Activated naive CD8-positive, alpha-beta T cell (primary cell): ENCODE results near the gene GAB3.

ENCODE experiments used
- H3K27ac Mint-ChIP-seq: one replicate; pipeline ENCODE4 v1.8.0; 2021; ENCODE audit warnings: mixed read lengths
- H3K27me3 Mint-ChIP-seq: one replicate; pipeline ENCODE4 v1.8.0; 2021; ENCODE audit warnings: mixed read lengths
- H3K36me3 Mint-ChIP-seq: one replicate; pipeline ENCODE4 v1.8.0; 2021; ENCODE audit warnings: mixed read lengths
- H3K4me1 Mint-ChIP-seq: one replicate; pipeline ENCODE4 v1.8.0; 2021; ENCODE audit warnings: low read depth, mixed read lengths
- H3K4me3 Mint-ChIP-seq: one replicate; pipeline ENCODE4 v1.8.0; 2021; ENCODE audit warnings: mild to moderate bottlenecking, mixed read lengths
- H3K9me3 Mint-ChIP-seq: one replicate; pipeline ENCODE4 v1.8.0; 2021; ENCODE audit warnings: low read depth, mixed read lengths

GAB3 gene

DNA sequence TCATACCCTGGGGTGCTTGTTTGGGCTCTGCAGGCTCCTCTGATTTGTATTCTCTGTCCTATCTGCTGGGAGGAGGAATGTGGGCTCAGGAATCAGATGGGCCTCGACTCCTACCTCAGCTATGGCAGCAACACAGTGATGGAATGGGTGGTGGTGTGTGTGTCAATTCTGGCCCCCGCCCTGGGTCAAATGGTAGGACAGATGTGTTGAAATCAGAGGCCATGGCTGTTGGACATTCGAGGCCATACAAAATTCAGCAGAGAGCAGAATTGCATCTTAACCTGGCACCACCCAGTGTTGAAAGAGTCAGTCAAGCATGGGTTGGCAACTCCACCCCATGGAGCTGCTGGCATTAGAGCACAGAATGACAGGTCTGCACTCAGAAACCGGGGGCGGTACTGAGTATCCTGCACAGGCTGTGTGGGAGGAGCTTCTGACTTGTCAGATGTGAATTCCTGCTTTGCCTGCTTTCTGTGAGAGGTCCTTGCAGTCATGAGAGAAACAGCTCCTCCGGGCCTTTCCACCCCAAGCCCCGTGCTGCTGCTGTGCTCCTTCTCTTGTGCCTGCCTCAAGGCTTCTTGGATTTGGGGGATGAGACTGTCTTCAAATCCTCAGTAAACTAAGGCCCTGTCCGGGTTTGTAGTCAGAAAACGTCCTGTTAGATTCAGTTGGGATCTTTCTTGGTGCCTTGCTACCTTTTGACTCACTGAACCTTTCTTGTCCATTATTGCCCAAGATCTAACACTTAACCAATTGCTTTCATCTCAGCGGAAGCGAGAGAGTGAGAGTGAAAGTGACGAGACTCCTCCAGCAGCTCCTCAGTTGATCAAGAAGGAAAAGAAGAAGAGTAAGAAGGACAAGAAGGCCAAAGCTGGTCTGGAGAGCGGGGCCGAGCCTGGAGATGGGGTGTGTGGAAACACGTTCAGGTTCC is 24.8 kb upstream of the GAB3 start:
- no peak overlapping the region for H3K4me3 Mint-ChIP-seq
- H3K4me1 Mint-ChIP-seq, result peaks cover 22% of the 10 kb centered on the region
- no peaks in the 10 kb centered on the region for H3K9me3 Mint-ChIP-seq
- peak overlapping the region; percentile 38 for H3K27ac Mint-ChIP-seq
- peaks cover 2% of the 10 kb centered on the region for H3K36me3 Mint-ChIP-seq
- H3K27me3 Mint-ChIP-seq, result no peaks in the 10 kb centered on the region

DNA sequence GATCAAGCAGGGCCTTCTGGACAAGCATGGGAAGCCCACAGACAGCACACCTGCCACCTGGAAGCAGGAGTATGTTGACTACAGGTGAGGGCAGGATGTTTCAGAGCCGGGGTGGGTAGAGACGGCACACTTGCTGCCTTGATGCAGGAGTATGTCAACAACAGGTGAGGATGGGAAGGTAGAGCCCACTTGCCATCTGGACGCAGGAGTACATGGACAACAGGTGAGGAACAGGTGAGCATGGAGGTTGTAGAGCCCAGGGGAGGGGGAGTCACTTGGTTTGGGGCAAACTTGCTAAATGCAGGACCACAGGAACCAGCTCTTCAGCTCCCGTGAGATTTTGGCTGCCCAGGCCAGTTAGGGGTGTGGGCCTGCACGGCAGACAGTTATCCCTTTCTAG is 23.7 kb upstream of the GAB3 start:
- Mint-ChIP-seq H3K27me3 (no peaks in the 10 kb centered on the region), H3K4me1 (peaks cover 24% of the 10 kb centered on the region), H3K36me3 (peaks cover 2% of the 10 kb centered on the region), H3K9me3 (no peaks in the 10 kb centered on the region), H3K27ac (peak overlapping the region; percentile 66), H3K4me3 (no peak overlapping the region)

DNA sequence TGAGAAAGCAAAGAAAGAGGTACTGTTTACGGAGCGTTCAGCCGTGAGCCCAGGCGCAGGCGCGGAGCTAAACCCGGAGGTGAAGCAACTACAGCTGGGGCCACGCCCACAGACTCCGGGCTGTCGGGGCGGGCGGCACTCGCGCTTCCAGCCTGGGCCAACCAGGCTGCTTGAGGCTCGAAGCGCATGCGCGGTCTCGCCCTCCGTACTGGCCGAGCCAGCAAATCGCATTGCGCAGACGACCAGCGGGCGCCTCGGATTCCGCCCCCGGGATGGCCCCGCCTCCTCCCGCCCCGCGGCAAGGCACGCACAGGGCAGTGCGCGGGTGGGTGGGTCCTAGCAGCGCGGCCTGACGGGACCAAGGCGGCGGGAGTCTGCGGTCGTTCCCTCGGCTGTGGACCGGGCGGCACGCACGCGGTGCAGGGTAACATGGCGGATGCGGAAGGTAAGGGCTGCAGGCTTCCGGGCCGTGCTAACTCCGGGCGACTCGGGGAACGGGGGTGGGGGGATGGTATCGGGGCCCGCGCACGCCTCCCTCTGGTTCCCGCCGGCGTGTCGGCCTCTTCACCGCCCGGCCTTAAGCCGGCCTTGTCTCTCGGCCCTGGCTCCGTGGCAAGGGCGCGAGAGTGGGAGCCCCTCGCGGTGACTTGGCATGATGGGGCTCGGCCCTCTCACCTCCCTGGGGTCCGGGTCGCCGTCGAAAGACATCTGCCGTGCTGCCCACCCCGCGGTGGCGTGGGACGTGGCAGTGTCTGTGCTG is 11.8 kb upstream of the GAB3 start, which contains the start of gene DKC1:
DKC1 (plus strand) TSS at position 328 of the 760 bp plus-strand sequence; CDS start at position 430, 102 bp downstream.
- Mint-ChIP-seq H3K27me3 (no peaks in the 10 kb centered on the region), H3K27ac (peak within 1 kb of the TSS; percentile 95), H3K9me3 (no peaks in the 10 kb centered on the region), H3K4me1 (peaks cover 34% of the 10 kb centered on the region), H3K36me3 (peaks cover 3% of the 10 kb centered on the region), H3K4me3 (peak within 1 kb of the TSS; percentile 91)

DNA sequence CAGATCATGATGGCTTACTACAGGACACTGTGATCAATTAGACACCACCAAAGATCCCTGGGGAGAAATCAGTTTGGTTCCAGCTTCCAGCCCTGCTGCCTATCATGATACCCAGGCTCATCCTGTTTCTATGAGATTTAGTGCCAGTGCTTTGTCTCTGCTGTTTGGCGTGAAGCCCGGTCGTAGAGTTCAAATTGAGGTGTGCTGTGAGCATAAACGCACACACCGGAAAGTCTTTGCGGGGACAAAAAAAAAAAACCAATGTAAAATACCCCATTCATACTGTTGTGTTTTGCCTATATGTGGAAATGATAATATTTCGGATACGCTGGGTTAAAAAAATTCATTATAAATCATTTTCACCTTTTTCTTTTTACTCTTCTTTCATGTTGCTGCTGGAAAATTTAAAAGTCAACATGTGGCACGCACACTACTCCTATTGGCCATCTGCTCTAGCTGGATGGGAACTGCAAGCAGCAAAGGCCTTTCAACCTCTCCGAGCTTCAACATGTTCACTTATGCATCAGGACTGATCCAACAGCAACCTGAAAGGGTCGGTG is 11.2 kb upstream of the GAB3 start:
- Mint-ChIP-seq H3K27me3 (no peaks in the 10 kb centered on the region), H3K4me3 (peak overlapping the region; percentile 91), H3K4me1 (peaks cover 30% of the 10 kb centered on the region), H3K27ac (peak overlapping the region; percentile 95), H3K9me3 (no peaks in the 10 kb centered on the region), H3K36me3 (peaks cover 3% of the 10 kb centered on the region)

DNA sequence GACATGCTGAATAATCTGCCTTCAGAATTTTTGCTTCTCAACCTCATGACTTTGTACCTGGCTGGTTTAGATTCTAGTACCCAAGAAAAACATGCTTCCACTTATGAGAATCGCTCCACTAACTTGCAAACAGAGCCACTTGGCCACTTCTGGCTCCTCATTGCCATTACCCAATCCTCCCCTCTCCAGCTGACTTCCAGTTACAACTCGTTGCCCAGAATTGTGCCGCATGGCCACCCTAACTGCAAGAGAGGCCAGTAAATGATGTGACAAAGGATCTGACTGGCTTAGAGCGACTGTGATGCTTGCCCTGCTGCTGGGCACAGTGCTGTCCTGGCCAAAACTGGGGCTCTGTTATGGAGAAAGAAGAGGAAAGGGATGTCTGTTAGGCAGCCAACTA is 7.8 kb upstream of the GAB3 start:
- Mint-ChIP-seq H3K27ac (no peak overlapping the region), H3K9me3 (no peaks in the 10 kb centered on the region)

DNA sequence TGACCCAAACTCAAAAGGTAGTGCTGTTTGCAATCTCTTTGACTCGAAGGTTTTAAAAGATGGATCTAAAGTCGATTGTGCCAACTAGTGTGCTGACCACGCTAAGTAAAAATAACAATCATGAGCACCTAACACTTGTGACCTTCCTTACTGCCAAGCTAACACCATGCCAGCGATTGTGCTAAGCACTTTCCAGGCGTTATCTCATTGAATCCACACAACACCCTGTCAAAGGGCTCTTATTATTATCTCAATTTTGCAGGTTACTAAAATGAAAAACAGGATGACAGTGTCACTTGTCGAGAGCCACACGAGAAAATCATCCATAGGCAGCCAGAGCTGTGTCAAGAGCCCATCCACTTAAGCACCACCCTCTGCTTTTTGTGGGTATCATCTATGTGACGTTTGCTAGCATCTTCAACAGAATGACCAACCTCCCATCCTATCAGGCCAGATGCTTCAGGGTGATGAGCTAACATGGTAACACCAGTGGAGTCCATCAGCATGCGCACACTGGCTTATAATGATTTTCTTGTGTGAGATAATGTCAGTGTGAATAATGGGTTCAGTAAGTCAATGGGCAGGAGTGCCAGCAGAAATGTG is 893 bp upstream of the GAB3 start:
- Mint-ChIP-seq H3K4me1 (peaks cover 24% of the 10 kb centered on the region), H3K27ac (peak overlapping the region; percentile 72), H3K9me3 (no peaks in the 10 kb centered on the region), H3K27me3 (no peaks in the 10 kb centered on the region), H3K4me3 (peak overlapping the region; percentile 83), H3K36me3 (no peaks in the 10 kb centered on the region)

More for the DNA sequence above, 7.8 kb upstream of the GAB3 start:
- Mint-ChIP-seq H3K27me3 (no peaks in the 10 kb centered on the region), H3K36me3 (no peaks in the 10 kb centered on the region), H3K4me3 (no peak overlapping the region), H3K4me1 (peaks cover 18% of the 10 kb centered on the region)

DNA sequence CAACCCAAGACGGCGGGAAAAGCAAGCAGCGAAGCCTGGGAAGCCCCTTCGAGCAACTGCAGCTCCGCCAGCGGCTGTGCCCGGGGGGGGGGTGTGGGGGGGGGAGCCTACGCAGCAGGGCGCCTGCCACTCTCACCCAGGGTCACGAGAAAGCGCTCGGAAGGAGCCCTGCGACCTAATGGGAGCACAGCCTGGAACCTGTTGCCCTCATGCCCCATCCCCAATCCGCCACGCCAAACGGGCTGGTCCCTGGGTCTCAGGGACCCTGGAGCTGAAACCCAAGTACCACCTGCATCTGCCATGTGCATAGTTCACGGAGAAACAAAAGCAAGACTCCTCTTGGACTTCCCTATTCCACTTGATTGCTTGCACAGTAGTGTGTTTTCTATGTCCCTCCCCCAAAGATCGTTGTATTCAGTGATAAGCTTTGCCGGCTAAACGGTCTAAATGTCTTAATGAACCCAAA is 359 bp upstream of the GAB3 start:
- no peaks in the 10 kb centered on the region for H3K9me3 Mint-ChIP-seq
- H3K4me3 Mint-ChIP-seq, result peak overlapping the region; percentile 83
- no peaks in the 10 kb centered on the region for H3K27me3 Mint-ChIP-seq
- peak overlapping the region; percentile 72 for H3K27ac Mint-ChIP-seq
- peaks cover 25% of the 10 kb centered on the region for H3K4me1 Mint-ChIP-seq
- H3K36me3 Mint-ChIP-seq, result no peaks in the 10 kb centered on the region

DNA sequence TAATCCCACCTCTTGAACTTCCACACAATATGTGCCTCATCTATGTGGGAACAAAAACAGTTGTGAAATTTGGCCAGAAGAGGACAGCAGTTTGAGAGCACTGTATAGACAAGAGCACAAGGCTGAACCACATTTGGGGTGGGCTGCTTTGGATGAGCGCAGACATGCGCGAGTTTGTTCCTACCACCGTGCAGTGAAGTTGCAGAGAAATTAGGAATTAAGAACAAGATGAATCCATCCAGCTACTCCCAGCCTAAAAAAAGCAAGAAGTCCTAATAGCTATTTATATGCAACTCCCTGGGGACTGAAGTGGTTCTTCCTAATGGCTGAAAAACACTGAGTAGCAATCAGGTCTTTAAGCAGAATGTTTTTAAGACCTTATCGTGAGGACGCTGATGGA is 1.0 kb downstream of the GAB3 start:
- Mint-ChIP-seq H3K9me3 (no peaks in the 10 kb centered on the region), H3K27ac (peak overlapping the region; percentile 50), H3K4me3 (peak overlapping the region; percentile 76), H3K27me3 (no peaks in the 10 kb centered on the region), H3K4me1 (peaks cover 27% of the 10 kb centered on the region), H3K36me3 (no peaks in the 10 kb centered on the region)

DNA sequence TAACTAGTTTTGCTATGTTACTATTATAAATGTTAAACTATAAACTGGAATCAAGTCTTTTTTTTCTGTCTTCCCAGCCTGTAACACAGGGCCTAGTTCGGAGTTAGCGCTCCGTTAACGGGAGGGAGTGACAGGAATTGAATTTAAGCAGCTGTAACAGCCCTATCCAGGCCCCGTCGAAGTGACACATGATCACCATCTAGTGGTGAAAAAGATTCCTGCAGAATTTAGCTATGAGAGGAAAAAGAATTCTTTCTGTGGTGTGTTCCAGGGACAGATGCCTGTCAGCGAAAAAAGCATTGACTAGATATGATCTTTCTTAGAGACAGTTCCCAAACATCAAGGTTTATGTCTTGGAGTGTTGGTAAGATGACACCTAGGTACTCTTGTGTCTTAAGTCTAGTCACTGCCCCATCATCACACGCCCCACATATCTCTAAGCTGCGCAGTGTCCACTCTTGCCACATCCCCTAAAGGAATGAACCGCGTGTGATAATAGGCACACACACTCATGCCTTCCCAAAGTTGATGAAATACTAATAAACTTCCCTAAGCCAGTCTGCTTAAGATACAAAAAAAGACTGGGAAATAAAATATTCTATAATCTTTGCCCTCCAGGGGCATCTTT is 2.1 kb downstream of the GAB3 start:
- Mint-ChIP-seq H3K27ac (no peak overlapping the region), H3K36me3 (no peaks in the 10 kb centered on the region), H3K27me3 (no peaks in the 10 kb centered on the region), H3K9me3 (no peaks in the 10 kb centered on the region), H3K4me3 (peak overlapping the region; percentile 13), H3K4me1 (peaks cover 30% of the 10 kb centered on the region)

DNA sequence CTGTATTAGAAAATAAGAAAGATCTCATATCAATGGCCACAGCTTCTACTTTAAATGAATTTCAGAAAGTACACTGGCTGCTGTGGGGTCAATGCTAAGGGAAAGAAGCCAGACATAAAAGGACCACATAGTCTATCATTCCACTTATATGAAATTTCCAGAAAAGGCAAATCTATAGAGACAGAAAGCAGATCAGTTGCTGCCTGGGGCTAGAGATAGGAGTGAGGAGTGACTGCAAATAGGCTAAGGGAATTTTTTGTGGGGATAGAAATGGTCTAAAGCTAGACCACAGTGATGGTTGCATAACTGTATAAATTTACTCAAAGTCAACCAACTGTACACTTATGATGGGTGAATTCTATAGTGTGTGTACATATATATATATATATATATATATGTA is 8.3 kb downstream of the GAB3 start:
- peaks cover 32% of the 10 kb centered on the region for H3K4me1 Mint-ChIP-seq
- no peak overlapping the region for H3K27ac Mint-ChIP-seq
- H3K9me3 Mint-ChIP-seq, result no peaks in the 10 kb centered on the region
- H3K36me3 Mint-ChIP-seq, result no peaks in the 10 kb centered on the region
- H3K27me3 Mint-ChIP-seq, result no peaks in the 10 kb centered on the region
- no peak overlapping the region for H3K4me3 Mint-ChIP-seq

DNA sequence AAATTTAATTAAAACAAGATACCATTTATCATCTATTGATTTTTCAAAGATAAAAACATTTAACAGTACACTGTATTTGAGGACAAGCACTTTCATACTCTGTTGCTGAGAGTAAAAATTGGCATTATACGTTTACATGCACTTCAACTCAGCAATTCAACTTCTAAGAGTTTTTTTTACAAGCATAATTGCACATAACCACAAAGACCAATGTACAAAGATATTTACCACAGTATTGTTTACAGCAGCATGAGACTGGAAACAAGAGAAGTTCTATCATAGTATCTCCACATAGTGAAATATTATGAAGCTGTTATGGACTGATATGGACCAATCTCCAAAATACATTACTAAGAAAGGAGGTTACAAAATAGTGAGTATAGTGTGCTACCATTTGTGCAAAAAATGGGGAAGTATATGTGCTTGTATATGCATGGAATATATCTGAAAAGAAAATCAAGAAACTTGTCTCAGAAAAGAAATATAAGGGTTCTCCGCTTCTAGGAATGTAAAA is 10.9 kb downstream of the GAB3 start:
- Mint-ChIP-seq H3K9me3 (no peaks in the 10 kb centered on the region), H3K4me3 (no peak overlapping the region), H3K4me1 (peaks cover 53% of the 10 kb centered on the region), H3K27ac (no peak overlapping the region), H3K36me3 (no peaks in the 10 kb centered on the region), H3K27me3 (no peaks in the 10 kb centered on the region)

DNA sequence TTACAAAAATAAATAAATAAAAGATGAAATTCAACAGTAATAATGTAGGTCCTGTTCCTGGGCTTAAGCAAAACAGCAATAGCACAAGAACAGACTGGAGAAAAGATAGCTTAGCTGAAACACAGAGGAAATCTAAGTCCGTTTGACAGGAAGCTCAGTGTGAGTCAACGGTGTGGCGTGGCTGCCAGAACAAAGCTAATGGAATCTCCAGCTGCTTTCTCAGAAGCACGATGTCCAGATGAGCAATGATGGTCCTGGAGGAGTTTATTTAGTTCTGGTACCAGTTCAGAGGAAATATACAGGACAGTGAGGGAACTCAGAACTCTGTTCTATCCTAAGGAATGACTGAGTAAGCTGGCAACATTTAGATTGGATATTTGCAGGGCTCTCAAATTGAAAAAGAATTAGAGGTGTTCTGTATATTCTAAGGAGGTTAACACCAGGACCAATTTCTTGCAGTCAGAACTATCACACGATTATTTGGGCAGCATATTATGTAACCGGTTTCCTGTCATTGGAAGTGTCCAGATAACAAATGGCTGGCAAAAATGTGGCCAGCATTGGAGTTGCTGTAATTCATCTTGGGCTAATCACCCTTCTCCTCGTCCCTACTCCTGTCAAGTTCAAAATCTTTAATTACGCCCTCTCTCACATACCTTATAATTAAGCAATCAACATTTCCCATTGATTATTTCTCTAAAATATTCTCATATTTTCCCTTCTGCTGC is 12.7 kb downstream of the GAB3 start:
- no peaks in the 10 kb centered on the region for H3K36me3 Mint-ChIP-seq
- H3K9me3 Mint-ChIP-seq, result no peaks in the 10 kb centered on the region
- H3K27ac Mint-ChIP-seq, result peak overlapping the region; percentile 54
- H3K4me3 Mint-ChIP-seq, result peak overlapping the region; percentile 35
- peaks cover 68% of the 10 kb centered on the region for H3K4me1 Mint-ChIP-seq
- H3K27me3 Mint-ChIP-seq, result no peaks in the 10 kb centered on the region

DNA sequence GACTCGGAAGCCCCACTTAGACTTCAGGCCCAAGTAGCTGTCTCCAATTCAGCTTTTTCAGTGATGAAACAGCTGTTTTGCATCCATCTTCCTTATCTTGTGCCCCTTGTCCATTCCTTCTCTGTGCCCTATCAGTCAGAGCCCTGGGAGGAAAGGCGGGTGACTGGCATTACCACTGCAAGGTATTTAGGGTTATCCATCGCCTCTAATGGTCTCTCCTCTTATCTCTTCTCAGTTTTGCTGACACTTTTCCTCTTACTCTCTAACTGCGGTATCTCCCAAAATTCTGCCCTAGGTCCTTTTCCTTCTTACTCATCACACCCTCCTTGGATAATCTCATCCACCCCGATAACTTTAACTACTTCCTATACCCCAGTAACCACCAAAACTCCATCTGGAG is 13.7 kb downstream of the GAB3 start:
- H3K36me3 Mint-ChIP-seq, result no peaks in the 10 kb centered on the region

More for the DNA sequence above, 13.7 kb downstream of the GAB3 start:
- Mint-ChIP-seq H3K27ac (peak overlapping the region; percentile 61), H3K9me3 (no peaks in the 10 kb centered on the region), H3K4me1 (peaks cover 78% of the 10 kb centered on the region), H3K27me3 (no peaks in the 10 kb centered on the region), H3K4me3 (peak overlapping the region; percentile 38)
